ENCODE measurements around the gene KANK4.

DNA sequence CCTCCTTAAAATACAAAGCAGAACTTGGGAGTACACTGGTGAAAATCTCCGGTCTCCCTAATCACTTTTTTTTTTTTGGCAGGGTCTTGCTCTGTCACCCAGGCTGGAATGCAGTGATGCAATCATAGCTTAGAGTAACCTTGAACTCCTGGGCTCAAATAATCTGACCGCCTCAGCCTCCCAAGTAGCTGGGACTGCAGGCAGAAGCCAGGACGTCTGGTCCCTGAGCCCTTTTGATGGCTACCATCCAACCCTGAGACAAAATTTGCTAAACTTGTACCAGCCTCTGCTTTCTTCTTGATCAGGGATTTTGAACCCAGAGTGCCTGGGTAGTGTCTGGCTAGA is 120.5 kb downstream of the KANK4 start:
- TF ChIP-seq POLR2A (IDR thresholded peaks at IDR 0.05; ENCODE audit: low read length) (no peak), RAD21 (conservative IDR thresholded peaks at IDR 0.05 in 1 of 2, IDR thresholded peaks at IDR 0.05 in 1 of 2) (no peak), SMC3 (IDR thresholded peaks at IDR 0.05) (no peak), JUN (IDR thresholded peaks at IDR 0.05) (no peak), RFX5 (IDR thresholded peaks at IDR 0.05) (no peak), EP300 (IDR thresholded peaks at IDR 0.05) (no peak)
- TF ChIP-seq, protein P1, sequence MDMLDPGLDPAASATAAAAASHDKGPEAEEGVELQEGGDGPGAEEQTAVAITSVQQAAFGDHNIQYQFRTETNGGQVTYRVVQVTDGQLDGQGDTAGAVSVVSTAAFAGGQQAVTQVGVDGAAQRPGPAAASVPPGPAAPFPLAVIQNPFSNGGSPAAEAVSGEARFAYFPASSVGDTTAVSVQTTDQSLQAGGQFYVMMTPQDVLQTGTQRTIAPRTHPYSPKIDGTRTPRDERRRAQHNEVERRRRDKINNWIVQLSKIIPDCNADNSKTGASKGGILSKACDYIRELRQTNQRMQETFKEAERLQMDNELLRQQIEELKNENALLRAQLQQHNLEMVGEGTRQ (IDR thresholded peaks at IDR 0.05) = no peak
- TF ChIP-seq, protein P2, sequence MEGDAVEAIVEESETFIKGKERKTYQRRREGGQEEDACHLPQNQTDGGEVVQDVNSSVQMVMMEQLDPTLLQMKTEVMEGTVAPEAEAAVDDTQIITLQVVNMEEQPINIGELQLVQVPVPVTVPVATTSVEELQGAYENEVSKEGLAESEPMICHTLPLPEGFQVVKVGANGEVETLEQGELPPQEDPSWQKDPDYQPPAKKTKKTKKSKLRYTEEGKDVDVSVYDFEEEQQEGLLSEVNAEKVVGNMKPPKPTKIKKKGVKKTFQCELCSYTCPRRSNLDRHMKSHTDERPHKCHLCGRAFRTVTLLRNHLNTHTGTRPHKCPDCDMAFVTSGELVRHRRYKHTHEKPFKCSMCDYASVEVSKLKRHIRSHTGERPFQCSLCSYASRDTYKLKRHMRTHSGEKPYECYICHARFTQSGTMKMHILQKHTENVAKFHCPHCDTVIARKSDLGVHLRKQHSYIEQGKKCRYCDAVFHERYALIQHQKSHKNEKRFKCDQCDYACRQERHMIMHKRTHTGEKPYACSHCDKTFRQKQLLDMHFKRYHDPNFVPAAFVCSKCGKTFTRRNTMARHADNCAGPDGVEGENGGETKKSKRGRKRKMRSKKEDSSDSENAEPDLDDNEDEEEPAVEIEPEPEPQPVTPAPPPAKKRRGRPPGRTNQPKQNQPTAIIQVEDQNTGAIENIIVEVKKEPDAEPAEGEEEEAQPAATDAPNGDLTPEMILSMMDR (IDR thresholded peaks at IDR 0.05) = no peak
- TF ChIP-seq, protein P3, sequence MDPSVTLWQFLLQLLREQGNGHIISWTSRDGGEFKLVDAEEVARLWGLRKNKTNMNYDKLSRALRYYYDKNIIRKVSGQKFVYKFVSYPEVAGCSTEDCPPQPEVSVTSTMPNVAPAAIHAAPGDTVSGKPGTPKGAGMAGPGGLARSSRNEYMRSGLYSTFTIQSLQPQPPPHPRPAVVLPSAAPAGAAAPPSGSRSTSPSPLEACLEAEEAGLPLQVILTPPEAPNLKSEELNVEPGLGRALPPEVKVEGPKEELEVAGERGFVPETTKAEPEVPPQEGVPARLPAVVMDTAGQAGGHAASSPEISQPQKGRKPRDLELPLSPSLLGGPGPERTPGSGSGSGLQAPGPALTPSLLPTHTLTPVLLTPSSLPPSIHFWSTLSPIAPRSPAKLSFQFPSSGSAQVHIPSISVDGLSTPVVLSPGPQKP (IDR thresholded peaks at IDR 0.05; ENCODE audit: low read depth, low read length) = no peak

All from A549 (cell line).